ENCODE data around the gene ZNF791.
"Not testable (repeated sequence)": the region's sequence is repeated elsewhere in the genome, so short reads cannot be mapped to it uniquely, and the experiment has no call there.

Gene ZNF791

DNA sequence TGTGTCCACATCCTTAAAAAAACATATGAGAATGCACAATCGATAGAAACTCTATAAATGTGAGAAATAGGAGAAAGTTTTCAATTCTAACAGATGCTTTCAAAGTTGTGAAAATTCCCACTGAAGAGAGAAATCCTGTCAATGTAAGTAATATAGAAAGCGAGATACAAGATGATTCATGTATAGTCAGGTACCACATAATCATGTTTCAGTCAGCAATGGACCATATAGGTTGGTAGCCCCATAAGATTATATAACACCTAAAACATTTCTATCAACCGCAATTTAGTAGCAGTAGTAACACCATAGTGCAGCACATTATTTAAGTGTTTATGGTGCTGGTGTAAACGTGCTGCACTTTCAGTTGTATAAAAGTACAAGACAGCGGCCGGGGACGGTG, 18.5 kb downstream of the ZNF791 start:
- DNase-seq (ENCODE audit: low read depth, low spot score) = no peak

DNA sequence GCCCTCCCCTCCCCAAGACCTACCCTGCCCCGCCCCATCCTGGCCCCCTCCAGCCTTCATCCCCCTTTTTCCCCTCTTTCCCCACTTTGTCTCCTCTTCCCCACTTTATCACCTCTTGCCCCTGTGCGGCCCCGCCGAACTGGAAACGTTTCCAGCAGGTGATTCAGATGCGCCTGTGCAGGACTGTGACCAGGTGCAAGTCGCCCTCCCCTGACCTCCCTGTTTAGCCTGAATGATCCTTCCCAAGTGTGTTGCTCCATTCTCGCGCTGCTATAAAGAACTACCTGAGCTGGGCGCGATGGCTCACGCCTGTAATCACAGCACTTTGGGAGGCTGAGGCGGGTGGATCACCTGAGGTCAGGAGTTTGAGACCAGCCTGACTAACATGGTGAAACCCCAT, 25.9 kb downstream of the ZNF791 start:
- no peak for DNase-seq (ENCODE audit: low read depth, low spot score)

DNA sequence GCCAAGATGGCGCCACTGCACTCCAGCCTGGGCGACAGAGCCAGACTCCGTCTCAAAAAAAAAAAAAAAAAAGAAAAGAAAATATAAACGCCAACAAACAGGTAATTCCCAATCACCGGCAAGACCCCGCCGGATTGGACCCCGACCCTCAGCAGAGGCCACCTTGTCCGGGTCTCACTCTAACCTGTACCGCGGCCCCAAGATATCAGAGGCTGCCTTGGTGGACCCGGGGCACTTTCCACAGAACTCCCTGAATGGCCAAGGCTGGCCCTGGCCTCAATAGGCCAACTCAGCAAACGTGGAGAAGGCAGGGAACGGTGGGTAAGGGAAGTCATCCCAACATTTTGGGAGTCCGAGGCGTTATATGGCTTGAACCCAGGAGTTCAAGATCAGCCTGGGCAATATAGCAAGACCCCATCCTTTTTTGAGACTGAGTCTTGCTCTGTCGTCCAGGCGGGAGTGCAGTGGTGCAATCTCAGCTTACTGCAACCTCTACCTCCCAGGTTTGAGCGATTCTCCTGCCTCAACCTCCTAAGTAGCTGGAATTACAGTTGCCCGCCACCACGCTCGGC, 28.0 kb downstream of the ZNF791 start:
- no peak for DNase-seq (ENCODE audit: low read depth, low spot score)

DNA sequence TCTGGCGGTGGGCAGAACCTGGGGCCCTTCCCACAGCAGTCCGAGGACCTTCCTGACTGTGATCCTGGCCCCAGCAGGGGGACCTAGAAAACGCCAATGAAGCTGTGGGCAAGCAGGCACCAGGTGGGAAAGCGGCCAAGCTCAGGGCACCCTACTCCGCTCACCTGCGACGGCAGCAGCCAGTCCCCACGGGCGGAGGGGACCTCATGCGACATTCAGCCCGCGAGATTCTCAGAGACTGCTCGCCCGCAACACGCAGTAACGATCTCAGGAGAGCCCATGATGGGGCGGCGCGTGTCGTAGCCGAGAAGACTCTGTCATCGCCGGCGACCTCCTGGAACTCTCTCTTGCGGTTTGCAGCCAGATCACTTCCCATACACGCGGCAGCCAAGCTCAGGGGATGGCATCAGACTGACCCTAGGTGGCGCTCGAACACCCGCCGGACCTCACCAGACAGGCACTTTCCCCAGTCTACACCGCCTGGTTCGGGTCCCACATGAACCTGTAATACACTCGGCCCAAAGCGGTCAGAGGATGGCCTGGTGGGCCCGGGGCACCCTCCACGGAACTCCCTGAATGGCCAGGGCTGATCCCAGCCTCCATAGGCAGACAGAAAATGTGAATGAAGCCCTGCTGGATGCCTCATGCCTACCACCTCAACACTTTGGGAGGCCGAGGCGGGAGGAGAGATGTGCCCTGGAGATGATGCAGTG, 29.3 kb downstream of the ZNF791 start:
- peak; percentile 79 for DNase-seq (ENCODE audit: low read depth, low spot score)

DNA sequence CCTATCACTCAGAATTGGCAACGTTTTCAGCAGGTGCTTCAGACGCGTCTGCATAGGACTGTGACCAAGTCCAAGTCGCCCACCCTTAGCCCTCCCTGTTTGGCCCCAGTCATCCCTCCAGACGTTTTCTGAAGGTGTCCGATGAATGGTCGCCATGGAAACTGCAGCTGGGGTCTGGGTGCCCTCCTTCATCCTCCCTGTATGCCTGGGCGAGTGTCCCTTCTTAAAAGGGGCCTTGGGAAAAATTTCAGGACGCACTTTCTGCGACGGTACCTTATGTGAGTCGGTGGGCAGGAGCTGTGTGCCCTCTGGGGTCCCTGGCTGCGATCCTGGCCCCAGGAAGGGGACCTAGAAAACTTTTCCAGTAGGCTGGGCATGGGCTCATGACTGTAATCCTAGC, 30.7 kb downstream of the ZNF791 start:
- DNase-seq (ENCODE audit: low read depth, low spot score) = no peak

DNA sequence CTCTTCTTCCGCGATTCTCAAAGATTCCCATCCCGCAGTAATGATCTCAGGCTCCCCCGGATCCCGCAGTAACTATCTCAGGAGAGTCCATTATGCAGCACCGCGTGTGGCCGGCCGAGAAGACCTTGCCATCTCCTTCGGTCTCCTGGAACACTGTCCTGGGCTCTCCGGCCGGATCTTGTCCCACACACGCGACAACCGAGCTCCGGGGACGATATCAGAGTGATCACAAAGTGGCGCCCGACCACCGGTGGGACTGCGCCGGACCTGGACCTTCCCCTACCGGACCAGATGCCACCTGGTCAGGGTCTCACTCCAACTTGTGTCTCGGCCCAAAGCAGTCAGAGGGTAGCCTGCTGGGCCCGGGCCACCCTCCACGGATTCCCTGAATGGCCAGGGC, 31.8 kb downstream of the ZNF791 start:
- DNase-seq (ENCODE audit: low read depth, low spot score) = no peak

DNA sequence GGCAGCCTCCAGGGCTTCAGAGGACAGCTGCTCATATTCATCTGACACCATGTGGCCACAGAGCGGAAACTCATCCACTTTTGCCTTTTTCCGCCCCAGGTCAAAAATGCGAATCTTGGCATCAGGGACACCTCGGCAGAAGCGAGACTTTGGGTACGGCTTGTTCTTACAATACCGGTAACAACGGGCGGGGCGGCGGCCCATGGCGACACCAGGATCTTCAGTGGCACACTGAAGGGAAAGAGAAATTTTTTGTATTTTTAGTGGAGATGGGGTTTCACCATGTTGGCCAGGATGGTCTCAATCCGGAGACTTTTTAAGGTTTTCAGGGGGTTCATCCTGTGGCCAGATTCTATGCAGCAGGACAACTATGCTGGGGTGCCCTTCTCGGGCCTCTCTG, 33.0 kb downstream of the ZNF791 start:
- DNase-seq (ENCODE audit: low read depth, low spot score) = not testable (repeated sequence)

DNA sequence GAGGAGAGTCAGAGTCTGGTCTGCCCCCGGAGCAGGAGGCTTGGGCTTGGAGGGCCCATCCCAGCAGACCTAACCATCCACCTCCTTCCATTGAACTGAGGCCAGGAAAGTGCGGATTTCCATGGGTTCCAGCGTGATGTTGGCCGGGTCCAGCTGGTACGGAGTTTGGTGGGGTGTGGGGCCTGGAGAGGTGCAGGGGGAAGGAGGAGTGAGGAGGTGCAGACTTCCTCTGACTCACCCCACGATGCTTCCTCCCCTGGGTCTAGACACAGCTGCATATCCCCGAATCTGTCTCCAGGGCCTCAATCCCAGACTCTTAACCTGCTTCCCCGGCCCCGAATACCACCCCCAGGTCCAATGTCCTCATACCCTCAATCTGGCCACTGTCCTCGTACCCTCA, 35.8 kb downstream of the ZNF791 start:
- DNase-seq (ENCODE audit: low read depth, low spot score) = no peak

DNA sequence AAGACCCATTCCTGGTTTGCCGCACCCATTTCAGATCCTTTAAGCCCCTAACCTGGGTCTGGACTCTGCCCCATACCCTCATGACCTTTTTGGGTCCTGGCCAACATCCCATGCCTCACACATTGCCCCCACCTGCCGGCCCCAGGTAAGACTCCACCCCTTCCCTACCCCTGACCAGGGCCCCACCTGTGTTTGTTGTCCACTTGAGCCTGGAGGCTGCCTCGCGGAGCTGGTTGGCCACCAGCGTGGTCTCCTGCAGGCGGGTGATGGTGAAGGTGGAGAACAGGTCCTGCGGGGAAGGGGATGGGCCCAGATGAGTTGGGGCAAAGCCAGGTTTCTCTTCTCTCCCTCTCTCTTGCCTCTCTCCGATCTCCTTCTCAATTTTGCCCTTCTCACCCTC, 36.3 kb downstream of the ZNF791 start:
- no peak for DNase-seq (ENCODE audit: low read depth, low spot score)

DNA sequence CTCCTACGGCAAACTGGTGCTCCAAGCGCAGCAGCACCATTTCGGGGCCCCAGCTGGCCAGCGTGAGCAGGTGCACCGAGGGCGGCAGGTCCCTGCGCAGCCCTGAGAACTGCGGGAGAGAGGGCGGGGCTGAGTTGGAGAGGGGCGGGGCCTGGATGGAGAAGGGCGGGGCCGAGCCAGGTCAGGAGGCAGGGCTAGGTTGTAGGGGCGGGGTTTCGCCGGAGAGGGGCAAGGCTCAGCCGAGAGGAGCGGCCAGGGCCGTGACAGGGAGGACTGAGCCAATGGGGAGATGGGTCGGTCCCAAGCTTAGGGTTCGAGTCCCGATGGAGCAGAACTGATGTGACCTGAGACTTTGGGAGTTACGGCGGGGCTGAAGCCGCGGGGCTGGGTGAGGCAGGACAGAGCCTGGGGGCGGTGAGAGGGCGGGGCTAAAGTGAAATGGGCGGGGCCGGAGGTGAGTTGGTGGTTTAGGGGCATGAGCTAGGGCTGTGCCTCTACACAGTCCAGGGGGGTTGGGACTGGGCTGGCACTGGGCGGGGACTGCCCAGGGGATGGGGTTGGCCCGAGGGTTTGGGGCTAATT, 36.9 kb downstream of the ZNF791 start:
- no peak for DNase-seq (ENCODE audit: low read depth, low spot score)

DNA sequence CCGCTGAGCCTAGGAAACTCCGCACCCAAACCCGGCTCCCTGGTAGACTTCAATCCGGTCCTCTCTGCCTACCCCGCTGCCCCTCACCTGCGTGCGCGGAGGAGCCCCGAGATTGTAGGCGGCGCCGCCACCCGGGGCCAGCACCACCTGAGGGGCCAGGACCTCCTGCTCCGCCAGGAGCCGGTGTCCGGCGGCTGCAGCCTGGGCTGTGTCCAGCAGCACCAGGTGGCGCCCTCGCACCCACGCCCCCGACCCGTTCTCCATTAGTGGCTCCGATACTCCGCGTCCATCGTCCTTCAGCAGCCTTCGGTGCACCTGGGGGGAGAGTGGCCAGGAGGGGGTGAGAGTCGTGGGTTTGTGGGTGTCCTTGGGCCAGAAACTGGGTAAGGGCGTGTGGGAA, 37.4 kb downstream of the ZNF791 start:
- DNase-seq (ENCODE audit: low read depth, low spot score) = no peak

DNA sequence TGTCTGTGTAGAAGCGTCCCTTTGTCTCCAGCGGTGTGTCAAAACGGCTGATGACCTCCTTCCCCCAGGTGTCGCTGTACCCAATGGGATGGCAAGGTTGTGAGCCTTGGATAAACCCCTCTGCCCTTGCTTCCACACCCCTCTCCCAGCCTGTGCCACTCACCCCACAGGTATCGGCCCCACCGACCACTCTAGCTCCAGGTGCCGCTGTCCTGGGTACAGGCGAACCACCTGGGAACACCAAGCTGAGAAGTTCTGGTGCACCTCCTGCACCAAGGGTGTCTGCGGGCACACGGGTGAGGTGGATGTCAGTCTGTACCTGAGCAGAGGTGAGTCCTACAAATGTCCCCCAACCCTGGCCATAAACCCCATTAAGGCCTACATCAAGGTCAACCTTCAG, 39.2 kb downstream of the ZNF791 start:
- no peak for DNase-seq (ENCODE audit: low read depth, low spot score)

DNA sequence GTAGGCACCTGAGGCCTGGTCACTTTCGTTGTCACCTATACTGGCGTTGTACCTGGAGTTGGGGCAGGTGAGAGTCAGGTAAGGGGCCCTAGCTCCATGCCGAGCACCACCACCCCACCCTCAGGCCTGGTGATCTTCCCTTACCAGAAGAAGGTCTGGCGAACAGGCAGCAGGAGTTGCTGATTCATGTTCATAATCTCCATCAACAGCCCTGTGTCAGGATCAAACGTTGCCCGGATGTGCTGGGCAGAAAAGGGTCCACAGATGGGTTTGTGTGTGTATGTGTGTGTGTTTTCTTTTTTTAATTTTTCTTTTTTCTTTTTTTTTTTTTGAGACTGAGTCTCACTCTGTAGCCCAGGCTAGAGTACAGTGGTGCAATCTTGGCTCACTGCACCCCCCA, 41.5 kb downstream of the ZNF791 start:
- DNase-seq (ENCODE audit: low read depth, low spot score) = no peak

DNA sequence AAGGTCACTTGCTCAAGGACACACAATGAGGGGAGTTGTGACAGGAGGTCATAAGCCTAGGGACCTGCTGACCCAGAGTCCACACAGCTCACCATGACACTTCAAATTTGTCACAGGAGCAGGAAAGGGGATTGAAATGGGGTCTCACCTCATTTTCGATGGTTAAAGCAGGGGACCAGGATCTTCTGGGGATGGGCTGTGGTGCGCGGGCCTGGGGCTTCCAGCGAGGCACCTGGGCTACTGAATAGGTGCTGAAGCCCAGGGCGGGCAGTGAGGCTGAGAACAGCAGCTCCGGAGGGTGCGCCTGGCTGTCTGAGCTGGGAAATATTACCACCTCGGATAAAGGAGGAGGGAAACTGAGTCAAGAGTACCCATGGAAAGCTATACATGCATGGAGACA, 44.8 kb downstream of the ZNF791 start:
- DNase-seq (ENCODE audit: low read depth, low spot score) = no peak

DNA sequence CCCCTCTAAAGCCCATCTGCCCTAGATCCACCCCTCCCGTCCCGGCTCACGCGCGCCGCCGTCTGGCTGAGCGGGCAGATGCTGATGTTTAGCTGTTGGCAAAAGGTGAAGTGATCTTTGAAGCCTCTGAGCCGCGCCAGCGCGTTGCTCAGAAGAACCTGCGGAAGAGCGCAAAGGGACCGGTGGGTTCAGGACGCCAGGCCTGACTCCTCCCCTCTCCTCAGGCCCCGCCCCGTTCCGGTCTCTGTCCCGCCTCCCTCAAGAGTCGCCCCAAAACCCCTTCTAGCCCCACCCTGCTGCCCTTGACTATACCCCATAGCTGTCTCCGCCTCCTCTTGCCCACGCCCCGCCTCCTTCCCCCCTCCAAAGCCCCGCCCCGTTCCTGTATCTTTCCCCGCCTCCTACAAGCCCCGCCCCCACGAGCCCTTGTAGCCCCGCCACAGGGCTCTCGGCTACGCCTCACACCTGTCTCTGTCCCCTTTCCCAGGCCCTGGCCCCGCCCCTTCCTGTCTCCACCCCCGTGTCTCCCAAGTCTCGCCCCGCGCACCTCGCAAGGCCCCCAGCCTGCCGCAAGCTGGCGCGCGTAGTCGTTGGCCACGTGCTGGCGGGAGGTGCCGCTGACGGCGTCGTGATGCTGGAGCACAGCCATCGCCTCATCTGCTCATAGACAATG, 46.3 kb downstream of the ZNF791 start:
- no peak for DNase-seq (ENCODE audit: low read depth, low spot score)

DNA sequence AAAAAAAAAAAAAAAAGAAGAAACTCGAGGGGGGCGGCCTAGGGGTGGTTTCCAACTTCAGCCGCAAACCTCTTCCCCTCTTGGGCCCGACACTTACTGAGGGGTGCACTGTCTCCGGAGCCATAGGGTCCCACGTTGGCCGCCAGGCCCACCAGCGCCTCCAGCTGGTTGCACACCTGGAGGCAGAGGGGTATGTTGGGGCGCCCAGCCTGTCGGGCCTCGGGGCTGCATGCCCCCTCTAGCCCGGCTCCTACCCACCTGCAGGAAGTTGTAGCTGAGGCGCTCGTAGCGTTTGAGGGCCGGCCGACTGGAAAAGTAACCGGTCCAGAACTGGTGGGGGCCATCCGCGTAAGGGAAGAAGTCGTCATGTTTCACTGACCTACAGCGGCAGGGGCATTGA, 47.2 kb downstream of the ZNF791 start:
- no peak for DNase-seq (ENCODE audit: low read depth, low spot score)

DNA sequence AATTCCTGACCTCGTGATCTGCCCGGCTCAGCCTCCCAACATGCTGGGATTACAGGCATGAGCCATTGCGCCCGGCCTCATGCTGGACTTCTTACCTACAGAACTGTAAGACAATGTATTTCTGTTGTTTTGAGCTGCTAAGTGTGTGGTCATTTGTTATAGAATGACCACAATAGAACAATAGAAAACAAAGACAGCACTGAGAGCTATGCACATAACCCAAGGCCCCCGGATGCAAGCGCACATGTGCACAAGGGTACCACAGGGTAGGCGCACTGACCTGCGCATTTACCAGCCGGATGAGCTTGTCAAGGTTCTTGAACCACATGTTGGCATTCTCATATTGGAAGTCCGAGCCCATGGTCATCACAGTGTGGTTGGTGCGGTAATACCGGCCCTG, 50.3 kb downstream of the ZNF791 start:
- no peak for DNase-seq (ENCODE audit: low read depth, low spot score)

DNA sequence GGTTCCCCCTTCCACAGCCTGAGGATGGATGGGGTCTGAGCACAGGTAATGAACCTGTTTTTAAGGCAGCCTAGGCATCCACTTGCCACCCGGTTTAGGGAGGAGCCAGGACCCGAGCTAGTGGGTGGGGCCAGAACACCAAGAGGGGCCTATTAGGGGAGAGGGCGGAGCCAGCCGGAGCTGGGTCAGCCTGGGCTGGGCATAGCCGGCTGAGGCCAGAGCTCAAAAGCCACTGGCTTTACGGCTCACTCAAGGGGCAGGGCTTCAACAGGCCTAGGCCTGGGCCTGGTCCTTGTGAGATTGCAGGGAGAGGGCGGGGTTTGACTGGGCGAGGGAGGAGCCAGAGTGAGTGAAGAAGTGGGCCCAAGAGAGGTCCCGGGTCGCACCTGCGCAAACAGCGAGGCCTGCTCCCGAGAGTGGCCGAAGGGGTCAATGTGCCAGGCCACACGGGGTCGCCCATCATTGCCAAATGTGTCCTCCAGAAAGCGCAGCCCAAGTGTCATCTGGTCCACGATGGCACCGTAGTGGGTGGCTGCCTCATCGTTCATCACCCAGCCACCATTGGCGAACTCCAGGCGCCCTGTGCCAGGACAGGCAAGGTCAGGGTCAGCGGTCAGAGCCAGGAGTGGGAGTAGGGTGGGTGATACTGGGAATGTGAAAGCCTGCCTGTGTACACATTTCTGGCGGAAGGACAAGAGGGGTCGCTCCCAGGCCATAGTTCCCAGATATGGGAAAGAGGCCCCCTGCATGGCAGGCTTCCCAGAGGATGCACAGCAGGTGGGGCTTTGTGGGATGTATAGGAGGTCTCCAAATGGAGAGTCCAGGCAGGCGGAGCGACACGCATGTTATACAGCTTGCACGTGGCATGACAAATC, 53.9 kb downstream of the ZNF791 start:
- no peak for DNase-seq (ENCODE audit: low read depth, low spot score)

DNA sequence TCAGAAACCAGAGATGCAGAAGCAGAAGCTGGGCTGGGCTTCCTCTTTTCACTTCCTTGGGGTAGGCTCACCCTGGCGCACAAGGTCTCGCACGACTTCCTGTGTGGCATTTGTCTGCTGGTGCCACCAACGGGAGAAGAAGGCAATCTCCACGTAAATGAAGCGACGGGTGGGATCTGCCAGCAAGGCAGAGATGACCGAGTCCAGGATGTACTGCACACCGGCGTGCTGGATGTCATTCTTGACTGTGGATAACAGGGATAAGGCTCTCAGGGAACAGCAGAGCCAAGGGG, 54.5 kb downstream of the ZNF791 start:
- DNase-seq (ENCODE audit: low read depth, low spot score) = no peak

DNA sequence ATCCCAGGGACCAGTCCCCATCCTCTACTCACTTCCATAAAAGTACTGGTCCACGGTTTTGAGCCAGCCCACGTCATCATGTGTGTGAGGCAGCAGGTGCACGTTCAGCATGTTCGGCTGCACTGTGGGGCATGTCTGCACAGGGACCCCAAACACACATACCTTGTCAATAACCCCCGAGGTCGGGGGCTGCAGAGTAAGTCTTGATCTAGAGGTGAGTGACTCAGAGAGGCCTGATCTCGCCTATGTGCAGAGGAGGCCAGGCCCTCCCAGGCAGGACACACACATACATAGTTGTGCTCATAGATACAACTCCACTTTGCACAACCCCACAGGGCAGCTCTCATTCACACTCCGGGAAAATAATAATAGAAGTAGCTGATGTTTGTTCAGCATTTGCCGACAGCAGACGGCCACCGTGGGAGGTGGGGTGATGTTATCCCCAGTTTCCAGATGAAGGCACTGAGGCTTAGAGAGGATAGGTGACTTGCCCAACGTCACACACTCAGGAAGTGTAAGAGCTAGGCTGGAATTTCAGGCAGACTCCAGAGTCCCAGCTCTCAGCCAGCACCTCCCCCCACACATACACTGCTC, 55.0 kb downstream of the ZNF791 start:
- DNase-seq (ENCODE audit: low read depth, low spot score) = no peak

DNA sequence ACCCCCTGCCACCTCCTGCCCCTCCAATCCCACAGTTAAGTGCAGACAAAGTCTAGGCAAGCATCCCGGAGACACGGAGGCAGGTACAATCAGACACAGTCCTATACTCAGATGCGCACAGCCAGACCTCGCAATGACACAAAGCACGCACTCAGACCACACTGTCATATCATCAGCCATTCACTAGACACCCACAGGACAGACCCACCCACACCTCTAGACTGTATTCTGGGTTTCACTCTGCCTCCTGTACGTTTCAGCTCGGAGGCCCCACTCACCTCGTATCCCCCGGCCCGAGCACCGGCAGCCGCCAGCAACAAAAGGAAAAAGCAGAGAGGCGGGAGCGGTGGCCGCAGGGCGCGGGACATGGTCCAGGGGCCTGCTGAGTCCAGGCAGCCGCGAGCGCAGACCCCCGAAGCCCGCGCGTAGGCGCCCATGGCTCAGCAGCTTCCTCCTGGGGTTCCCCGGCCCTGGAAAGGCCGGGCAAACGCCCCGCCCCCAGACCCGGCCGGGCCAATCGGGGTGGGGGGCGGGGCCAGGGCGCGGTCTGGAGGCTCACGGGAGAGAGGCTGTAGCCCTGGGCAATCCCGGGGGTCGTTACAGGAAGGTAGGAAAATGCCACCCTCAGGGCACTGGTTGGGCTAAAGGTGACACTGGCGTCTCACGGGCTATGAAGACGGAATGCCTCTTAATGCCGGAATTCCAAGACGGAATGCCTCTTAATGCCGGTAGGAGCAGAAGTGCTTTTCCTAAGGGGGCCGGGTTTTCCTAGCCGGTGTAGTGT, 55.7 kb downstream of the ZNF791 start, which contains the start of the genes MAN2B1 and WDR83:
Gene MAN2B1, minus strand, starts transcription at position 478 of the 784 bp plus-strand sequence. Its CDS starts 41 bp downstream, at position 437.
Gene WDR83, plus strand, starts transcription at position 543 of the 784 bp plus-strand sequence. CDS start 2,984 bp downstream, outside the sequence.
- peak; percentile 73 for DNase-seq (ENCODE audit: low read depth, low spot score)

Data from activated naive CD8-positive, alpha-beta T cell treated with anti-CD3 and anti-CD28 coated beads, Interleukin-2, amount 50 U/mL, for 16 hours (primary cell).